PC-3 (cell line): ENCODE data around the gene SCNN1B.

Source experiments
- EZH2 ChIP-seq: fragments of 300-600 bp; sonication (generic); IDR thresholded peaks from one replicate; pipeline ENCODE4 v1.6.1; 2017; ENCODE audit warnings: antibody characterized with exemption, mild to moderate bottlenecking, low read length; ENCODE audit not compliant: unreplicated experiment
- TF ChIP-seq, protein P1 (sequence below): fragments of 300-600 bp; sonication (generic); conservative IDR thresholded peaks from 2 replicates; pipeline ENCODE4 v1.5.1; 2017; ENCODE audit warnings: antibody characterized with exemption, low read depth, mild to moderate bottlenecking, low read length

DNA sequence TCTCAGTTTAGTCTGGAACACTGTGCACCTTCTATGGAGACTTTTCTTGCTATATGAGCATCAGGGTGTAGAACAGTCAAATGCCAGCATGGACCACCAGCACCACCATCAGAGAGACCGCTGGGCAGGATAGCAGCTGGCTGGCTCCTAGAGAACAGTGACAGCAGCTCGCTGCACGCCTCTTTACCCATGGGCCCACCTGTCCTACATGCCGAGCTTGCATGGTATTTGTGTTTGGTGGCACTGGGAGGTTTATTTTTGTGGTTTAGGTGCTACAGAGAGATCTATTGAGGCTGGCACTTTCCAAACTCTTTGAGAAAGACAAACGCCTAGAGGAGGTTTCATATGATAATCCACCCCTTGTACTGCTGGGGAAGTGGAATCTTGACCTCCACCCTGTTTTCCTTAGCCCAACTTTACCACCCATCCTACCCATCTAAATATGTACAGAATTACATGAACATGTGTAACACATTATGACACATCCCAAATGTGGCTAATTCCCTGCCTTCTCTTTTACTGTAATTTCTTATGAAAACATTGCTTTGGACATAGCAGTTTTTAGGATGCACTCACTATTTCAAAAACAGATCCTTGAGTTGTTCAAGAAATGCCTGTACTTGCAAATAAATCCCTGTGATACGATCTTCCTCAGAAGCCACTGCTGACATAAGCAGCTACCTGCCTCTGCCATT, 104.6 kb downstream of the SCNN1B start:
- TF ChIP-seq, protein P1, sequence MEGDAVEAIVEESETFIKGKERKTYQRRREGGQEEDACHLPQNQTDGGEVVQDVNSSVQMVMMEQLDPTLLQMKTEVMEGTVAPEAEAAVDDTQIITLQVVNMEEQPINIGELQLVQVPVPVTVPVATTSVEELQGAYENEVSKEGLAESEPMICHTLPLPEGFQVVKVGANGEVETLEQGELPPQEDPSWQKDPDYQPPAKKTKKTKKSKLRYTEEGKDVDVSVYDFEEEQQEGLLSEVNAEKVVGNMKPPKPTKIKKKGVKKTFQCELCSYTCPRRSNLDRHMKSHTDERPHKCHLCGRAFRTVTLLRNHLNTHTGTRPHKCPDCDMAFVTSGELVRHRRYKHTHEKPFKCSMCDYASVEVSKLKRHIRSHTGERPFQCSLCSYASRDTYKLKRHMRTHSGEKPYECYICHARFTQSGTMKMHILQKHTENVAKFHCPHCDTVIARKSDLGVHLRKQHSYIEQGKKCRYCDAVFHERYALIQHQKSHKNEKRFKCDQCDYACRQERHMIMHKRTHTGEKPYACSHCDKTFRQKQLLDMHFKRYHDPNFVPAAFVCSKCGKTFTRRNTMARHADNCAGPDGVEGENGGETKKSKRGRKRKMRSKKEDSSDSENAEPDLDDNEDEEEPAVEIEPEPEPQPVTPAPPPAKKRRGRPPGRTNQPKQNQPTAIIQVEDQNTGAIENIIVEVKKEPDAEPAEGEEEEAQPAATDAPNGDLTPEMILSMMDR: no peak
- no peak for TF ChIP-seq EZH2
